ENCODE results near the gene AGT. TPM values are rescaled to one million over a fixed set of nuclear protein-coding genes. Genes with fewer than 3 reads are reported as not detected.
"Not testable (repeated sequence)": the region's sequence is repeated elsewhere in the genome, so short reads cannot be mapped to it uniquely, and the experiment has no call there.

The AGT gene
- total RNA-seq, 2 experiments from 2014 or later = not detected

GRCh38 chr1:230698964-230699363, 15.0 kb downstream of the AGT start:
- peaks cover 10% of the 10 kb centered on the region for H3K4me1 Mint-ChIP-seq
- H3K9me3 Mint-ChIP-seq; H3K4me3 Mint-ChIP-seq; H3K27ac Mint-ChIP-seq; H3K36me3 Mint-ChIP-seq; ATAC-seq (ENCODE audit: low read depth); POLR2A ChIA-PET; H3K27me3 Mint-ChIP-seq; DNase-seq: not testable (repeated sequence)

- H3K9me3 Mint-ChIP-seq = no peaks in the 10 kb centered on the region
- ATAC-seq (ENCODE audit: low read depth) (no peak), DNase-seq (no peak)
- peaks cover 3% of the 10 kb centered on the region for H3K27me3 Mint-ChIP-seq
- peaks cover 5% of the 10 kb centered on the region for H3K36me3 Mint-ChIP-seq
- H3K27ac Mint-ChIP-seq = no peak overlapping the region
- no peak overlapping the region for H3K4me3 Mint-ChIP-seq
- peaks cover 11% of the 10 kb centered on the region for H3K4me1 Mint-ChIP-seq
- POLR2A ChIA-PET = no interaction called here
These were observed 15.8 kb downstream of the AGT start for GRCh38 chr1:230698130-230698529.

- no peak for ATAC-seq (ENCODE audit: low read depth)
- Mint-ChIP-seq H3K4me1 (peaks cover 11% of the 10 kb centered on the region), H3K27me3 (no peaks in the 10 kb centered on the region), H3K36me3 (peaks cover 9% of the 10 kb centered on the region), H3K4me3 (no peak overlapping the region), H3K27ac (no peak overlapping the region), H3K9me3 (no peaks in the 10 kb centered on the region)
- POLR2A ChIA-PET = no interaction called here
- no peak for DNase-seq
These were observed 17.0 kb downstream of the AGT start for GRCh38 chr1:230696722-230697437.

GRCh38 chr1:230696218-230696617, 17.7 kb downstream of the AGT start:
- peaks cover 11% of the 10 kb centered on the region for H3K4me1 Mint-ChIP-seq
- no peak for DNase-seq
- POLR2A ChIA-PET = no interaction called here
- ATAC-seq (ENCODE audit: low read depth) = no peak
- no peaks in the 10 kb centered on the region for H3K9me3 Mint-ChIP-seq
- H3K4me3 Mint-ChIP-seq = no peak overlapping the region
- H3K27me3 Mint-ChIP-seq = no peaks in the 10 kb centered on the region
- H3K36me3 Mint-ChIP-seq = peaks cover 11% of the 10 kb centered on the region
- H3K27ac Mint-ChIP-seq = no peak overlapping the region

GRCh38 chr1:230694991-230695390, 18.9 kb downstream of the AGT start:
- Mint-ChIP-seq H3K4me3 (no peak overlapping the region), H3K9me3 (no peaks in the 10 kb centered on the region), H3K27ac (no peak overlapping the region), H3K36me3 (peaks cover 12% of the 10 kb centered on the region), H3K27me3 (no peaks in the 10 kb centered on the region), H3K4me1 (peaks cover 11% of the 10 kb centered on the region)
- POLR2A ChIA-PET = no interaction called here
- DNase-seq = no peak
- ATAC-seq (ENCODE audit: low read depth) = no peak

- Mint-ChIP-seq H3K27ac (no peak overlapping the region), H3K9me3 (no peaks in the 10 kb centered on the region), H3K27me3 (no peaks in the 10 kb centered on the region), H3K4me3 (no peak overlapping the region), H3K4me1 (peaks cover 11% of the 10 kb centered on the region), H3K36me3 (peaks cover 12% of the 10 kb centered on the region)
- DNase-seq = no peak
- ATAC-seq (ENCODE audit: low read depth) = no peak
- POLR2A ChIA-PET = no interaction called here
These were observed 19.5 kb downstream of the AGT start for GRCh38 chr1:230694464-230694863.

GRCh38 chr1:230693777-230694176, 20.1 kb downstream of the AGT start:
- H3K4me1 Mint-ChIP-seq = peaks cover 11% of the 10 kb centered on the region
- no peak overlapping the region for H3K4me3 Mint-ChIP-seq
- ATAC-seq (ENCODE audit: low read depth) = no peak
- H3K9me3 Mint-ChIP-seq = no peaks in the 10 kb centered on the region
- no peak for DNase-seq
- H3K36me3 Mint-ChIP-seq = peaks cover 12% of the 10 kb centered on the region
- no peak overlapping the region for H3K27ac Mint-ChIP-seq
- POLR2A ChIA-PET = no interaction called here
- no peaks in the 10 kb centered on the region for H3K27me3 Mint-ChIP-seq

- Mint-ChIP-seq H3K4me3 (no peak overlapping the region), H3K4me1 (peaks cover 11% of the 10 kb centered on the region), H3K27ac (no peak overlapping the region), H3K27me3 (no peaks in the 10 kb centered on the region), H3K9me3 (no peaks in the 10 kb centered on the region), H3K36me3 (peaks cover 15% of the 10 kb centered on the region)
- POLR2A ChIA-PET = no interaction called here
- ATAC-seq (ENCODE audit: low read depth) (no peak), DNase-seq (no peak)
These were observed 20.7 kb downstream of the AGT start for GRCh38 chr1:230693221-230693620.

- H3K27me3 Mint-ChIP-seq = no peaks in the 10 kb centered on the region
- H3K27ac Mint-ChIP-seq = no peak overlapping the region
- POLR2A ChIA-PET = no interaction called here
- H3K36me3 Mint-ChIP-seq = peaks cover 15% of the 10 kb centered on the region
- DNase-seq (no peak), ATAC-seq (ENCODE audit: low read depth) (no peak)
- no peaks in the 10 kb centered on the region for H3K9me3 Mint-ChIP-seq
- H3K4me3 Mint-ChIP-seq = no peak overlapping the region
- H3K4me1 Mint-ChIP-seq = peaks cover 11% of the 10 kb centered on the region
These were observed 22.3 kb downstream of the AGT start for GRCh38 chr1:230691615-230692014.

GRCh38 chr1:230690101-230690500, 23.8 kb downstream of the AGT start:
- DNase-seq (no peak), ATAC-seq (ENCODE audit: low read depth) (no peak)
- H3K4me1 Mint-ChIP-seq = peaks cover 9% of the 10 kb centered on the region
- peaks cover 15% of the 10 kb centered on the region for H3K36me3 Mint-ChIP-seq
- POLR2A ChIA-PET = no interaction called here
- no peaks in the 10 kb centered on the region for H3K9me3 Mint-ChIP-seq
- H3K27me3 Mint-ChIP-seq = no peaks in the 10 kb centered on the region
- H3K27ac Mint-ChIP-seq = no peak overlapping the region
- no peak overlapping the region for H3K4me3 Mint-ChIP-seq

GRCh38 chr1:230686747-230687146, 27.2 kb downstream of the AGT start:
- Mint-ChIP-seq H3K4me3 (no peak overlapping the region), H3K27me3 (no peaks in the 10 kb centered on the region), H3K4me1 (peaks cover 12% of the 10 kb centered on the region), H3K36me3 (peaks cover 17% of the 10 kb centered on the region), H3K9me3 (no peaks in the 10 kb centered on the region), H3K27ac (no peak overlapping the region)
- ATAC-seq (ENCODE audit: low read depth) = no peak
- POLR2A ChIA-PET = interaction anchor here (0.5 kb wide), 1 partner anchor 415 kb away, joined by 4 read pairs; no protein-coding TSS in a partner anchor
- no peak for DNase-seq

GRCh38 chr1:230684998-230685397, 28.9 kb downstream of the AGT start:
- Mint-ChIP-seq H3K36me3 (peaks cover 14% of the 10 kb centered on the region), H3K4me1 (peaks cover 15% of the 10 kb centered on the region), H3K27me3 (no peaks in the 10 kb centered on the region), H3K27ac (no peak overlapping the region), H3K9me3 (no peaks in the 10 kb centered on the region), H3K4me3 (no peak overlapping the region)
- DNase-seq (no peak), ATAC-seq (ENCODE audit: low read depth) (no peak)
- POLR2A ChIA-PET = no interaction called here

- no peaks in the 10 kb centered on the region for H3K27me3 Mint-ChIP-seq
- no peak overlapping the region for H3K4me3 Mint-ChIP-seq
- ATAC-seq (ENCODE audit: low read depth) (no peak), DNase-seq (no peak)
- POLR2A ChIA-PET = no interaction called here
- no peak overlapping the region for H3K27ac Mint-ChIP-seq
- peaks cover 15% of the 10 kb centered on the region for H3K4me1 Mint-ChIP-seq
- H3K36me3 Mint-ChIP-seq = peaks cover 14% of the 10 kb centered on the region
- H3K9me3 Mint-ChIP-seq = no peaks in the 10 kb centered on the region
These were observed 29.8 kb downstream of the AGT start for GRCh38 chr1:230684146-230684545.

GRCh38 chr1:230682882-230683610, 30.9 kb downstream of the AGT start:
- ATAC-seq (ENCODE audit: low read depth) (peak; percentile 54), DNase-seq (no peak)
- peaks cover 15% of the 10 kb centered on the region for H3K4me1 Mint-ChIP-seq
- no peaks in the 10 kb centered on the region for H3K9me3 Mint-ChIP-seq
- POLR2A ChIA-PET = no interaction called here
- H3K27me3 Mint-ChIP-seq = no peaks in the 10 kb centered on the region
- peak overlapping the region; percentile 69 for H3K27ac Mint-ChIP-seq
- peak overlapping the region; percentile 26 for H3K4me3 Mint-ChIP-seq
- peaks cover 17% of the 10 kb centered on the region for H3K36me3 Mint-ChIP-seq

Measured in activated naive CD8-positive, alpha-beta T cell treated with anti-CD3 and anti-CD28 coated beads, Interleukin-2, amount 10 ng/mL, durations not matched to agents 7 days and 5 days (primary cell).